HepG2 (cell line): Measurements from ENCODE around the gene F12. TPM values are rescaled to one million over a fixed set of nuclear protein-coding genes. Genes with fewer than 3 reads are reported as not detected.
A peak's percentile ranks its signal among the peaks of the same experiment; 100 is the strongest.

Experiments
- ATAC-seq: fragments of 200-7000 bp; cut with Tn5 transposase; 3 replicates; pipeline ENCODE4 v1.9.1; 2020; ENCODE audit warnings: mild to moderate bottlenecking, moderate library complexity
- BruUV-seq: library from RNA; stranded (reverse); fragments of 400-500 nt; replicated peaks from 2 replicates; lab custom pipeline; 2021; lab: Mats Ljungman, UMichigan
- CTCF ChIA-PET: fragments of 300-600 bp; formaldehyde crosslinking; extraction: SDS; loops from one replicate; lab custom pipeline; 2021; ENCODE audit warnings: low total read pairs, inconsistent platforms, low intra/inter-chr PET ratio; lab: Yijun Ruan, JAX
- POLR2A ChIA-PET: fragments of 350-600 bp; sonication (Branson Sonifier 250); formaldehyde crosslinking; loops from one replicate; lab custom pipeline; 2020; ENCODE audit warnings: antibody characterized with exemption, inconsistent platforms; lab: Yijun Ruan, JAX
- DNase-seq: peaks from one replicate; pipeline ENCODE4 v3.0.0-alpha.2; 2015; ENCODE audit warnings: low spot score
- FAIRE-seq: peaks from 3 replicates; lab custom pipeline; 2011; peaks lifted over from hg19 to GRCh38; lab: Jason Lieb, UNC
- H2AFZ ChIP-seq: one replicate; pipeline ENCODE4 v1.6.1; 2011; ENCODE audit warnings: low read length, inconsistent platforms
- H3K27ac ChIP-seq: fragments of 300-600 bp; 3 replicates; pipeline ENCODE4 v1.8.0; 2011; ENCODE audit warnings: mixed run types, mild to moderate bottlenecking, mixed read lengths, low read length, inconsistent platforms; ENCODE audit not compliant: insufficient read depth; ENCODE audit errors: extremely low read length
- H3K27me3 ChIP-seq, 2 experiments: fragments of 200-600 bp in 1 of 2; 2 replicates in 1 of 2; 3 replicates in 1 of 2; pipeline versions ENCODE4 v1.6.0 to v1.8.0; 2011; ENCODE audit warnings: low read length in 2 of 2, mild to moderate bottlenecking in 2 of 2, moderate library complexity in 2 of 2, inconsistent platforms in 1 of 2; ENCODE audit not compliant: insufficient read depth in 2 of 2, control insufficient read depth in 1 of 2
- H3K36me3 ChIP-seq, 2 experiments: fragments of 200-600 bp in 1 of 2; replicated peaks in 1 of 2; 2 replicates in 1 of 2; 3 replicates in 1 of 2; pipeline versions ENCODE4 v1.5.1 to v1.8.0; 2011; ENCODE audit warnings: low read length in 2 of 2, inconsistent platforms in 1 of 2; ENCODE audit not compliant: insufficient read depth in 2 of 2, control insufficient read depth in 1 of 2
- H3K4me1 ChIP-seq: 2 replicates; pipeline ENCODE4 v1.5.1; 2012; ENCODE audit warnings: low read length, inconsistent platforms; ENCODE audit not compliant: insufficient read depth
- H3K4me2 ChIP-seq: 2 replicates; pipeline ENCODE4 v1.6.0; 2011; ENCODE audit warnings: low read depth, low read length, inconsistent platforms
- H3K4me3 ChIP-seq, 3 experiments: fragments of 200-600 bp in 1 of 3; sonication (generic), shearing (Covaris generic) in 1 of 3; replicated peaks in 1 of 3; 2 replicates each; pipeline ENCODE4 v1.5.1; 2011 to 2016; ENCODE audit warnings: low read length in 3 of 3, inconsistent platforms in 2 of 3, low read depth in 2 of 3, mild to moderate bottlenecking in 2 of 3, control low read depth in 1 of 3, mixed read lengths in 1 of 3; ENCODE audit not compliant: insufficient read depth in 1 of 3
- H3K79me2 ChIP-seq: one replicate; pipeline ENCODE4 v1.6.1; 2011; ENCODE audit warnings: low read length, inconsistent platforms; ENCODE audit not compliant: insufficient read depth
- H3K9ac ChIP-seq: 2 replicates; pipeline ENCODE4 v1.6.0; 2011; ENCODE audit warnings: mild to moderate bottlenecking, low read depth, low read length, inconsistent platforms; ENCODE audit not compliant: insufficient read depth
- H3K9me3 ChIP-seq: 2 replicates; pipeline ENCODE4 v1.5.1; 2012; ENCODE audit warnings: mild to moderate bottlenecking, low read length
- H4K20me1 ChIP-seq: 2 replicates; pipeline ENCODE4 v1.6.0; 2011; ENCODE audit warnings: inconsistent platforms, mild to moderate bottlenecking, low read length, moderate library complexity; ENCODE audit not compliant: insufficient read depth
- HBP1 ChIP-seq: IDR thresholded peaks from 2 replicates; pipeline ENCODE4 v1.6.1; 2016; ENCODE audit warnings: low read depth, control low read depth
- HNRNPH1 ChIP-seq: fragments of 200-400 bp; formaldehyde crosslinking; optimal IDR thresholded peaks from 2 replicates; pipeline ENCODE3; 2017; ENCODE audit warnings: mild to moderate bottlenecking, low read depth, low read length
- KLF11 ChIP-seq: IDR thresholded peaks from 2 replicates; pipeline ENCODE4 v1.6.1; 2016; ENCODE audit warnings: missing compliant biosample characterization
- THRA ChIP-seq: sonication (generic); formaldehyde crosslinking; IDR thresholded peaks from 2 replicates; pipeline ENCODE4 v1.4.0; 2020; ENCODE audit warnings: missing genetic modification reagents, borderline replicate concordance
- ZNF33B ChIP-seq: sonication (generic); formaldehyde crosslinking; IDR thresholded peaks from 2 replicates; pipeline ENCODE4 v1.5.1; 2020; ENCODE audit warnings: mild to moderate bottlenecking, missing genetic modification reagents
- WGBS: methylation state at CpG from one replicate; pipeline ENCODE4 v1.1.6; 2017; ENCODE audit warnings: low lambda C conversion rate; 5-methylcytosine and 5-hydroxymethylcytosine counted together
- in situ Hi-C: cut with HindIII; loops from 2 replicates; pipeline ENCODE4 v1.10.0; 2017; ENCODE audit warnings: low pct_unique_long_range_greater_than_20kb; ENCODE audit not compliant: extremely low pct_ligation_motif_present
- intact Hi-C: fragments of 100-400 bp; cut with micrococcal nuclease; formaldehyde crosslinking; loops from one replicate; pipeline ENCODE4 v1.10.0; 2022; ENCODE audit not compliant: unreplicated experiment
- polyA plus RNA-seq, 8 experiments: library from polyadenylated mRNA; depleted of rRNA in 3 of 8; stranded (reverse) in 7 of 8; unstranded in 1 of 8; fragments of >200 nt; fragmentation: Illumina TruSeq in 4 of 8; extraction: Trizol in 4 of 8; gene quantifications; 2 replicates each; pipeline versions ENCODE4 v1.2.1 to v1.2.3, GENCODE V29; 2011 to 2016; ENCODE audit warnings: low read depth in 4 of 8, missing spikeins in 1 of 8, mixed read lengths in 1 of 8; ENCODE audit not compliant: insufficient read depth in 1 of 8
- total RNA-seq, 5 experiments: library from RNA; depleted of rRNA; stranded (reverse); fragments of >200 nt; fragmentation: Illumina TruSeq; extraction: Trizol; gene quantifications; 2 replicates each; pipeline ENCODE4 v1.2.3, GENCODE V29; 2016; ENCODE audit warnings: low read depth in 1 of 5
- TF ChIP-seq, protein P1 (sequence below): sonication (generic); formaldehyde crosslinking; IDR thresholded peaks from 2 replicates; pipeline ENCODE4 v1.8.1; 2023; ENCODE audit warnings: mild to moderate bottlenecking, missing genetic modification reagents, borderline replicate concordance

The F12 gene
- total and polyA plus RNA-seq, 2 of the 13 experiments (the other 11 are each of a cell fraction or from before 2014, with no cell fraction given) = 2.5 to 3.0 TPM

DNA sequence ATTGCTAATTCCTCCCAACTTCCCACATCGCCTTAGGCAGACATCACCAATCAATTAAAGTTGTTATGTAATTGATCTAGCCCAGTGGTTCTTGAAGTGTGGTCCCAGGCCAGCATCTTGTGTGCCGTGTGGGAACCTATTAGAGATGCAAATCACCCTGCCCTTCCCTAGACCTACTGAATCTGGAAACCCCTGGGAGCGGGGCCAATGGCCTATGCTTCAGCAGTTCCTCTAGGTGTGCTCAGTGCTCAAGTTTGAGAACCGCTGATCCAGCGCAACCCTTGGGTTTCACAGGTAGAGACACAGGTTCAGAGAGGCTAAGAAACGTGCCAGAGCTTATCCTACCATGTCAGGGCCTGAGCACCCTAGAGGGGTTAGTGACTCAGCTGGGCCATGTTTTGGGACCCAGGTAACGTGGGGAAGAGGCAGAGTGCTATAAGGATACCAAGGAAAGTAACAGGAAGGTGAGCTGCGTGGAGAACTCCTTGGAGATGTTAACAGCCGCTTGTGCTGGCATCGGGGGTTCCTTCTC is 20.8 kb downstream of the F12 start:
- Histone ChIP-seq H3K9ac (0 out of 2 replicates have a peak overlapping the region, but pooled peaks have one; percentile 26), H4K20me1 (no peaks in the 10 kb centered on the region), H3K9me3 (no peaks in the 10 kb centered on the region), H3K4me2 (no peak overlapping the region), H2AFZ (no peak overlapping the region), H3K36me3 (no peaks in the 10 kb centered on the region), H3K4me3 (no peak overlapping the region), H3K4me1 (peaks cover 46% of the 10 kb centered on the region), H3K27ac (no peak overlapping the region)
- CTCF ChIA-PET = interaction anchor here (2.3 to 3.7 kb wide), 3 partner anchors 18 to 71 kb away, joined by 10 to 54 read pairs (median 19); no protein-coding TSS in a partner anchor
- FAIRE-seq (no peak), ATAC-seq (no peak)
- BruUV-seq = no TSS peak
- intact Hi-C loops (no loop called here), in situ Hi-C loops (loop anchor here (5.0 kb wide), 1 partner anchor 69 kb away; no protein-coding TSS in a partner anchor)
- WGBS = 47% methylated on average over 6 of the region's 10 CpGs
- no peak for TF ChIP-seq THRA (CRISPR knock-in tag)
- TF ChIP-seq ZNF33B (CRISPR knock-in tag) = no peak
- TF ChIP-seq, protein P1, sequence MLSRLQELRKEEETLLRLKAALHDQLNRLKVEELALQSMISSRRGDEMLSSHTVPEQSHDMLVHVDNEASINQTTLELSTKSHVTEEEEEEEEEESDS (CRISPR knock-in tag) = no peak
- TF ChIP-seq HBP1 (CRISPR knock-in tag) = no peak
- no peak for TF ChIP-seq KLF11 (CRISPR knock-in tag)
- no peak for TF ChIP-seq HNRNPH1
- TF ChIP-seq, all 625 proteins: peak for 0
- no peak for DNase-seq
- POLR2A ChIA-PET = interaction anchor here (0.7 to 7.3 kb wide), 7 partner anchors 8 to 301 kb away, joined by 3 to 79 read pairs (median 12); partner anchors contain the start of genes FGFR4 and GRK6
- peaks cover 11 to 40% of the 10 kb centered on the region in 2 experiments; a peak in 4 of 5 replicates for H3K27me3 ChIP-seq
- H3K79me2 ChIP-seq = no peaks in the 10 kb centered on the region
